Stimulated activated naive CD8-positive, alpha-beta T cell treated with anti-CD3 and anti-CD28 coated beads, Interleukin-15, Interleukin-2, amounts not matched to agents 100 ng/mL and 50 ng/mL, for 24 hours (primary cell): ENCODE data around the gene ADGRG6.

Experiments
- H3K27ac Mint-ChIP-seq: one replicate; pipeline ENCODE4 v1.8.0; 2021; ENCODE audit warnings: mild to moderate bottlenecking, mixed read lengths
- H3K27me3 Mint-ChIP-seq: one replicate; pipeline ENCODE4 v1.8.0; 2021; ENCODE audit warnings: mixed read lengths
- H3K36me3 Mint-ChIP-seq: one replicate; pipeline ENCODE4 v1.8.0; 2021; ENCODE audit warnings: low read depth, mixed read lengths
- H3K4me1 Mint-ChIP-seq: one replicate; pipeline ENCODE4 v1.8.0; 2021; ENCODE audit warnings: low read depth, mixed read lengths
- H3K4me3 Mint-ChIP-seq: one replicate; pipeline ENCODE4 v1.8.0; 2021; ENCODE audit warnings: mild to moderate bottlenecking, mixed read lengths
- H3K9me3 Mint-ChIP-seq: one replicate; pipeline ENCODE4 v1.8.0; 2021; ENCODE audit warnings: mixed read lengths

The ADGRG6 gene

GRCh38 chr6:142485256-142485655 is 183.4 kb downstream of the ADGRG6 start:
- peaks cover 3% of the 10 kb centered on the region for H3K27me3 Mint-ChIP-seq
- no peaks in the 10 kb centered on the region for H3K36me3 Mint-ChIP-seq
- no peaks in the 10 kb centered on the region for H3K4me1 Mint-ChIP-seq
- peaks cover 4% of the 10 kb centered on the region for H3K9me3 Mint-ChIP-seq
- no peak overlapping the region for H3K27ac Mint-ChIP-seq
- no peak overlapping the region for H3K4me3 Mint-ChIP-seq

- H3K4me3 Mint-ChIP-seq, result no peak overlapping the region
- no peaks in the 10 kb centered on the region for H3K4me1 Mint-ChIP-seq
- no peaks in the 10 kb centered on the region for H3K9me3 Mint-ChIP-seq
- no peaks in the 10 kb centered on the region for H3K36me3 Mint-ChIP-seq
- no peak overlapping the region for H3K27ac Mint-ChIP-seq
- no peaks in the 10 kb centered on the region for H3K27me3 Mint-ChIP-seq
Measured at GRCh38 chr6:142489722-142490610, 188.2 kb downstream of the ADGRG6 start.
